ENCODE data around the gene SH3RF3.

Gene SH3RF3

DNA sequence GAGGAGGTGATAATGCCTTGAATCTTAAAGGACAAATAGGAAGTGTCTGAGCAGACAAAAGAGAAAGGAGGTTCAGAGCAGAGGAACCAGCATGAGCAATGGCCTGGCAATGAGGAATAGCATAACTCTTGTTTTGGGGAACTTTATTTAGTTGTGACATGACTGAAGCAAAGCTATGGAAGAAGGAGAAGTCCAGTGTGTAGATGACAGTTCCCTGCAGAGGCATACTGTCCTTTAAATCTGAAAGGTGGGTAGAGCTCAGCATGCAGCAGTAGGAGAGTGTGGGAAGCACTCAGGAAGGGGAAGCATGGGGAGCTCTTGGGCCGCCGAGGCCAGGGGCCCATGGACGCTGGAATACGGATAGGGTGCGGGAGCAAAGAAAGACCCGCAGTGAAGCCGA is 311.0 kb downstream of the SH3RF3 start:
- no peak for FAIRE-seq
- DNase-seq (ENCODE audit: insufficient read length, low spot score): no peak
- TF ChIP-seq POU2F2 (IDR thresholded peaks at IDR 0.05; ENCODE audit: low read depth, low read length): no peak
- no peak for TF ChIP-seq SPI1 (IDR thresholded peaks at IDR 0.05; ENCODE audit: low read depth, low read length)
- no peak for TF ChIP-seq POLR2AphosphoS5 (IDR thresholded peaks at IDR 0.05; ENCODE audit: low read depth, low read length)
- no peak for TF ChIP-seq TAF1 (IDR thresholded peaks at IDR 0.05; ENCODE audit: low read depth, low read length)

DNA sequence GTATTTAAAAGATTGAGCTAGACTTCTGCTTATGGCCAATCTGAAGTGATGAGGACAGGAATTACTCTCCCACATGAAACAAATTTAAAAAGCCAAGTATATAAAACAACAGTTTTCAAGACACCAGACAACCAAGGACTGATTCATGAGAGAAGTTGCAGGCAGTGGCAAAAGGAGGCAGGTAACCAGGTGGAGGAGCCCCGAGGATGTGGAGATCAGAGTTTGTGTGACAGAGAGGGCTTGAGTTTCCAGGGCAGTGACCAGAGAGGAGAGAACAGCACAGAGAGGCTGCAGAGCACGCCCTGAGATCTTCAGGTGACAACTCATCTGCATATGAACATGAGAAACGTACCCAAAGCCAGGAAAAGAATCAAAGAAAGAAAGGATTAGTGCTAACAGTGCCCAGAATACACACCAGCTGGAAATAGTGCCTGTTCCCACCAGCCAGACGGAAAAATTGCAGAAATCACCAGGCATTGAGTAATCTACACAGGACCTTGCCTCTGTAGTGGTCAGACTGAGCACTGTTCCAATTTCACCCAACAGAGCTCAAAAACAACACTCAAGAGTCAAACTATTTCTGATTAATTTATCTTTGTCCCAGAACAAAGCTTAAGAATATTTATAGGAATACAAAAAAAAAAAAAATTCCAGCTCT is 311.6 kb downstream of the SH3RF3 start:
- FAIRE-seq (no peak), DNase-seq (ENCODE audit: insufficient read length, low spot score) (no peak)
- no peak for TF ChIP-seq TAF1 (IDR thresholded peaks at IDR 0.05; ENCODE audit: low read depth, low read length)
- TF ChIP-seq SPI1 (IDR thresholded peaks at IDR 0.05; ENCODE audit: low read depth, low read length): no peak
- TF ChIP-seq POU2F2 (IDR thresholded peaks at IDR 0.05; ENCODE audit: low read depth, low read length): no peak
- no peak for TF ChIP-seq POLR2A (IDR thresholded peaks at IDR 0.05; ENCODE audit: low read depth, low read length)
- TF ChIP-seq PAX5 (IDR thresholded peaks at IDR 0.05; ENCODE audit: insufficient read depth, low read length, severe bottlenecking): no peak
- no peak for TF ChIP-seq POLR2AphosphoS5 (IDR thresholded peaks at IDR 0.05; ENCODE audit: low read depth, low read length)

DNA sequence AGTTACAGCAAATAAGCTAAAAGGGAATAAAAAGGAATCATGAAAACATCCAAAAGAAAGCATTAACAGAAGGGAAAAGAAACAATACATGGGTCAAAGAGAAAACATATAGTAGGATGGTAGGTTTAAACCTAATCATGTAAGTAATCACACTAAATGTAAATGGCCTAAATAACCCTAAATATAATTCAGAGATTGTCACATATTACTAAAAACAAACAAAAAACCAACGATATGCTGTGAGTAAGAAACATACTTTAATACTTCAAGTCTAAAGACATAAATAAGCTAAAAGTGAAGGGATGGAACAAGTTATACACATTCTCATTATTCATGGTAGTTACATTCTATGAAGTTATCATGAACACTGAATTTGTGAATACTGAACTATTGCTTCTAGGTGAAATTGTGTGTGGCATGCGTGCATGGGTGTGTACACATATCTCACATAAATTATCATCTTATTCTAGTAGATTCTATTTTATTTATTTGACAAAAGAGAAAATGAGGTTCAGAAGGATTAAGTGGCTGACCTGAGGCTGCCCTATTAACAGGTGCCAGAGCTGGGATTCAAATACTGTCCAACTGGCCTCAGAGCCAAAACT is 313.8 kb downstream of the SH3RF3 start:
- no peak for TF ChIP-seq POLR2AphosphoS5 (IDR thresholded peaks at IDR 0.05; ENCODE audit: low read depth, low read length)
- no peak for TF ChIP-seq SPI1 (IDR thresholded peaks at IDR 0.05; ENCODE audit: low read depth, low read length)
- no peak for TF ChIP-seq POU2F2 (IDR thresholded peaks at IDR 0.05; ENCODE audit: low read depth, low read length)
- TF ChIP-seq PAX5 (IDR thresholded peaks at IDR 0.05; ENCODE audit: insufficient read depth, low read length, severe bottlenecking): no peak
- TF ChIP-seq TAF1 (IDR thresholded peaks at IDR 0.05; ENCODE audit: low read depth, low read length): no peak
- TF ChIP-seq POLR2A (IDR thresholded peaks at IDR 0.05; ENCODE audit: low read depth, low read length): no peak
- DNase-seq (ENCODE audit: insufficient read length, low spot score) (no peak), FAIRE-seq (no peak)

DNA sequence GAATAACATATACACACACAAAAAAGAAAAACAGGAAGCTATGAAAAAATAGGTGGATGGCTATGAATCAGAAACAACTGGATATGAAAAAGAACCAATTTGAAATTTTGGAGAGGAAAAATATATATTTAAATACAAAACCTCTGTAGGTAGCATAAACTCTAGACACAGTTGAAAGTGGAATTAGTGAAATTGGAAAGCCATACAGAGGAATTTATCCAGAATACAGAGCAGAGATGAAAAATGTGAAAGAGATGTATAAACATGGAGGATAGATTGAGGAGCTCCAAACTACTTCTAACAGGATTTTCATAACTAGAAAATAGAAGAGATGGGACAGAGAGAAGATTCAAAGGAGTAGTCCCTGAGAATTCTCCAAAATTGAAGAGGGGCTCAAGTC is 315.9 kb downstream of the SH3RF3 start:
- TF ChIP-seq PAX5 (IDR thresholded peaks at IDR 0.05; ENCODE audit: insufficient read depth, low read length, severe bottlenecking) (no peak), POLR2A (IDR thresholded peaks at IDR 0.05; ENCODE audit: low read depth, low read length) (no peak), POU2F2 (IDR thresholded peaks at IDR 0.05; ENCODE audit: low read depth, low read length) (no peak), SPI1 (IDR thresholded peaks at IDR 0.05; ENCODE audit: low read depth, low read length) (no peak), TAF1 (IDR thresholded peaks at IDR 0.05; ENCODE audit: low read depth, low read length) (no peak), POLR2AphosphoS5 (IDR thresholded peaks at IDR 0.05; ENCODE audit: low read depth, low read length) (no peak)
- FAIRE-seq (no peak), DNase-seq (ENCODE audit: insufficient read length, low spot score) (no peak)

DNA sequence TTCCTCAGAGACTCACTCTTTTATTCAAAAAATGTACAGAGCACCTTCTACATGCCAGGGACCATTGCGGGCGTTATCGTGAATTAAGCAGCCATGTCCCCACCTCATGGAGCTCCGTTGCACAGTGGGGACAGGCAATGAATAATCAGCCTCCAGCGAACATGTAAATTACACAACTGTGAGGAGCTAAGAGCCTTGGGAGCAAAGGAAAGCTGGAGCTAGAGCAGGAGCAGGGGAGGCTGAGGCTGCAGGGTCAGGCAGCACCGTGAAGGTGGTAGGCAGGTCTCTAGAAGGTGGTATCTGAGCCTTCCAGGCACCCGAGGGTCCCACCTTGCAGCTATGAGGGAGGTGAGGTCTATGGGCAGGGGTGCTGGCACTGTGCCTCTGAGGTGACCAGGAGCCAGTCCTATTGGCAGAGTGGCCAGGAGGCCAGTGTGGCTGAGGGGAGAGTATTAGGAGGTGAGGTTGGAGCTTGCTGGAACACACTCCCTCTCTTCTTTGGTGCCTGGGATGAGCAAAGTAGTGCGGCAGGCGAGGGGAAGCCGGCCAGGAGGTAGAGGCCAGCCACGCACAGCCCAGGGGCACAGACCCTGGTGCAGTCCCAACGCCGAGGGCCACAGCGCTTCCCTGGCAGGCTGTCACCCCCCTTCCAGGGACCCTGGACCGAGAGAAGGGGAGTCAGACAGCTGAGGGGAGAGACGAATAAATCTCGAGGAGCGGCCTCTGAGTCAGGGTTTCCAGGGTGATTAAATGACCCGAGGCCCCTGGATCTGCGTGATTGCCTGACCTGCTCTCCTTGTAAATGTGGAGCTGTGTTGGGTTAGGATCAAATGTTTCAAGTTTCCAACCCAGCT is 317.5 kb downstream of the SH3RF3 start:
- DNase-seq (ENCODE audit: insufficient read length, low spot score) (no peak), FAIRE-seq (no peak)
- TF ChIP-seq SPI1 (IDR thresholded peaks at IDR 0.05; ENCODE audit: low read depth, low read length) (no peak), PAX5 (IDR thresholded peaks at IDR 0.05; ENCODE audit: insufficient read depth, low read length, severe bottlenecking) (no peak), POLR2AphosphoS5 (IDR thresholded peaks at IDR 0.05; ENCODE audit: low read depth, low read length) (no peak), TAF1 (IDR thresholded peaks at IDR 0.05; ENCODE audit: low read depth, low read length) (no peak), POU2F2 (IDR thresholded peaks at IDR 0.05; ENCODE audit: low read depth, low read length) (no peak), POLR2A (IDR thresholded peaks at IDR 0.05; ENCODE audit: low read depth, low read length) (no peak)

DNA sequence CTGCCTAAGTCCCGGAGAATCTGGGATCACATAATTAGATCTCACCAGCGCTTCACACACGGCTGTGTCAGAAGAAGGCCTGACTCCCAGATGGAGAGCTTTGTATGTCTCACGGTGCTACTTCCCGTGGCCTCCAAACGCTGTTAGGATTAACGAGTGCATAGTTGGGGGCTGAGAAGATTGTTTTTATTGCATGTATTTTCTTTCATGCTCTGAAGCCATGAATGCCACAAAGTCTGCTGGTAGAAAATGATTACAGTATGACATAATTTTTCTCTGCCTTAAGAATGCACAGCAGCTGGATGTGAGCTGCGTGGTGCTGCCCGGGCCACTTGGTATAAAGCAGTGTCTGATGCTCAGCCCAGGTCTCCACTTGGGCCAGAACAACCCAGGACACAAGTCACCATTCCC is 318.3 kb downstream of the SH3RF3 start:
- DNase-seq (ENCODE audit: insufficient read length, low spot score) (no peak), FAIRE-seq (no peak)
- no peak for TF ChIP-seq POU2F2 (IDR thresholded peaks at IDR 0.05; ENCODE audit: low read depth, low read length)
- TF ChIP-seq POLR2AphosphoS5 (IDR thresholded peaks at IDR 0.05; ENCODE audit: low read depth, low read length): no peak
- TF ChIP-seq TAF1 (IDR thresholded peaks at IDR 0.05; ENCODE audit: low read depth, low read length): no peak

DNA sequence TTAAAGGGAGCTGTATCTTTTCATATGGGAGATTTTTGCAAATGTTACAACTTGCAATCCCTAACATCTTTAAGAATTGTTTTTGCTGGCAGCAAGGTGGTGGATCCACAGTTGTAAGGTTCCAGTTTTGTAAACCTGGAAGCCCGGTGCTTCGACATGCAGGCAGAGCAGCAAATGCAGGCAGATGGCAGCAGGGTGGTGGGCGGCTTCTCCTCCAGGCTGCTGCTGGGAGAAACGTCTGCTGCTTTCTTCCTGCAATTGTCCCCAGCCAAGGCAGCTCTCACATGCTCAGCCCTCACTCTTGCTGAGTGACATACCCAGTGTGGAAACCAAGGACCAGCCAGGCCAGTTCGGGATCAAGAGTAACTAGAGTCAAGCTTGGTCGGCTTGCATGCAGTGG is 318.8 kb downstream of the SH3RF3 start:
- FAIRE-seq (no peak), DNase-seq (ENCODE audit: insufficient read length, low spot score) (no peak)
- TF ChIP-seq SPI1 (IDR thresholded peaks at IDR 0.05; ENCODE audit: low read depth, low read length): no peak
- no peak for TF ChIP-seq POLR2AphosphoS5 (IDR thresholded peaks at IDR 0.05; ENCODE audit: low read depth, low read length)
- no peak for TF ChIP-seq TAF1 (IDR thresholded peaks at IDR 0.05; ENCODE audit: low read depth, low read length)

DNA sequence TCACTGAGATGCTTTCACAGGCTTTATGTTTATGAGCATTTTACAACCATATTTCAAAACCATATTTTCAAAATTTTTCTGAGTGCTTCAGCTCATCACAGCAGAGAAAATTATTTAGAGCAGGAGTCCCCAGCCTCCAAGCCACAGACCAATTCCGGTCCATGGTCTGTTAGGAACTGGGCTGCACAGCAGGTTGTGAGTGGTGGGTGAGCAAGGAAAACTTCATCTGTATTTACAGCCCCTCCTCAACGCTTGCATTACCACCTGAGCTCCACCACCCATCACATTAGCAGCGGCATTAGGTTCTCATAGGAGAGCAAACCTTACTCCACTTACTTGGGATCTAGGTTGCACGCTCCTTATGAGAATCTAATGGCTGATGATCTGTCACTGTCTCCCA is 319.2 kb downstream of the SH3RF3 start:
- no peak for FAIRE-seq
- no peak for TF ChIP-seq SPI1 (IDR thresholded peaks at IDR 0.05; ENCODE audit: low read depth, low read length)
- TF ChIP-seq POLR2A (IDR thresholded peaks at IDR 0.05; ENCODE audit: low read depth, low read length): no peak
- TF ChIP-seq POLR2AphosphoS5 (IDR thresholded peaks at IDR 0.05; ENCODE audit: low read depth, low read length): no peak
- no peak for TF ChIP-seq POU2F2 (IDR thresholded peaks at IDR 0.05; ENCODE audit: low read depth, low read length)
- no peak for TF ChIP-seq TAF1 (IDR thresholded peaks at IDR 0.05; ENCODE audit: low read depth, low read length)

DNA sequence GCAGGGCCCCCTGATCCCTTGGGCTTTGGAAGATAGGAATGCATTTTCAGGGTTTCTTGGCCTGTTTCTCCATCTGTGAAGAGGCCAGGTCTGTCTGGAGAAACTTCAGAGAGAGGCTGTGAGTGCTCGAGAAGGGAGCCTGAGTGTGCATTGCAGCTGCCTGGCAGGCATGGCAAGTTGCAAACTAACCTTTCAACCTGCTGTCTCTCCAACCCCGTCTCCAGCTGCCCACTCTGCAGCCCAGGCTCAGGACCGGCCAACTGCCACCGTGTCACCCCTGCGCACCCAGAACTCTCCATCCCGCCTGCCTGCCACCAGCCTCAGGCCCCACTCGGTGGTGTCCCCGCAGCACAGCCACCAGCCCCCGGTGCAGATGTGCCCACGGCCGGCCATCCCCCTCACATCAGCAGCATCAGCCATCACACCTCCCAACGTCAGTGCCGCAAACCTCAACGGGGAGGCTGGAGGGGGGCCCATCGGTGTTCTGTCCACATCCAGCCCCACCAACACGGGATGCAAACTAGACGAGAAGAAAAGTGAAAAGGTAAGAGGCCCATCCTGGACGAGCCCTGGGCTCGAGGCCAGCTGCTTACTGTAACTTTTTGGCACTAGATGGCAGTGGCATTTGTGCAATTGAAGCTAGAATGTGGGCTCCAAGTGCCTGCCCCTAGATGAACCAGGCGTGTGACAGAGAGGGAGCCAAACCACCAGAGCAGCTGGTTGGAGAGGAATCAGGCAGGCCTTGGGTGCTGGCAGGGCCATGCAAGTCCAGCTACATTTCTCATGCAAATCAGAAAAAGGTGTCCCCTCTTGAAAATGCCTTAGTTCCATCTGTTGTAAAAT is 320.2 kb downstream of the SH3RF3 start:
- FAIRE-seq (no peak), DNase-seq (ENCODE audit: insufficient read length, low spot score) (no peak)
- TF ChIP-seq TAF1 (IDR thresholded peaks at IDR 0.05; ENCODE audit: low read depth, low read length): no peak

More for the DNA sequence above, 319.2 kb downstream of the SH3RF3 start:
- DNase-seq (ENCODE audit: insufficient read length, low spot score): no peak
